HG03135 (cell line): Measurements from ENCODE around the gene VCAN.

Experiments used
- ATAC-seq: cut with Tn5 transposase; IDR thresholded peaks from one replicate; pipeline ENCODE4 v1.9.1; 2021; ENCODE audit warnings: mild to moderate bottlenecking, moderate library complexity; ENCODE audit not compliant: unreplicated experiment

Gene VCAN

GRCh38 chr5:83562791-83563557 is 91.4 kb downstream of the VCAN start:
- no peak for ATAC-seq

GRCh38 chr5:83563631-83564030 is 92.1 kb downstream of the VCAN start:
- no peak for ATAC-seq

DNA sequence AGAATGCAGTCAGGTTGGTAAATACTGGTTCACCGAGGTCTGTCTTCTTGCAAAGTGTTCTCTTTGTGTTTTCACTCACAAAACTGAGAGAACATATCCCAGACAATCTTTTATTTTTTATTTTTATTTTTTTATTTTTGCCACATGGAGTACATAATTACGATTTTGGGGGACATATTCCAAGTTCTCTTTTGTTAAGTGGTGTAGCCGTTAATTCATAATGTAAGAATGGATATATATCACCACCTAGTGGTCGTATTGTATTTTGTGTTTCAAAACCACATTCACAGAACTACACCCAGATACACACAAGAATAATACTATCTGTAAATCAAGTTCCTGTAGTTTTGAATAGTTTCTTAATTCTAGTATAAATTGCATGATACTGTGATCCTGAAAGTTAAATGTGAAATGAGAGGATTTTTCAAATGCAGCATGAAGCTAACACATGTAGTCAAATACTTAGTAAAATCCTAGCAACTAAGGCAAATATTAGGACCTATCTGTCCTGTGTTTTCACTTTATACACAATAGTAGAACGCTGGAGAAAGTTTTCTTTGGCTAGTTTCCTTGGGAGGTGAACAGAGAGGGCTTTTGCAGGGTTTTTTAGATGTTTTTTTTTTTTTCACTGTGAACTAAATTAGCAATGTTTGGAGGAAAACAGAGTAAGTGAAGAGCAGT is 92.7 kb downstream of the VCAN start:
- no peak for ATAC-seq

GRCh38 chr5:83567741-83568140 is 96.2 kb downstream of the VCAN start:
- ATAC-seq = no peak

DNA sequence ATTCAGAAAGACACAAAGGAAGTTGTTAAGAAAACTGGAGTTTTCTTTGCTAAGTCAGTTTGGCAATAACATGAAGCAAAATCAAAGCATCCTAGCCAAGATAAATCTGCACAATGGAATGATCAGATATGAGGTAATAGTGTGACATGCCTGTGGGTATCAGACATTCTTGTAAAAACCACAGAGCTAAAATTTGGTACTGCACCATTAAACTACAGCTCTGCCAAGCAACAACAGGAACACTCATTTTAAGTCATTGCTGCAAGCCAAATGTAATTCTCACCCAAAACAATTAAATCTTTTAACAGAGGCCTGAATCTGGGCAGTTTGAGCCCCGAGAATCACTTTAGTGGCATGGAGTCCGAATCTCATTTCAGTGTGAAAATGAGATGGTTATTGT is 96.6 kb downstream of the VCAN start:
- no peak for ATAC-seq

GRCh38 chr5:83570916-83571315 is 99.4 kb downstream of the VCAN start:
- no peak for ATAC-seq

- no peak for ATAC-seq
Observed at GRCh38 chr5:83572271-83572670, 100.7 kb downstream of the VCAN start.

GRCh38 chr5:83576341-83576740 is 104.8 kb downstream of the VCAN start:
- no peak for ATAC-seq

- ATAC-seq = no peak
Observed at GRCh38 chr5:83577036-83577636, 105.6 kb downstream of the VCAN start.

GRCh38 chr5:83583859-83584258 is 112.3 kb downstream of the VCAN start:
- no peak for ATAC-seq

- no peak for ATAC-seq
Observed at GRCh38 chr5:83586874-83587776, 115.6 kb downstream of the VCAN start.

GRCh38 chr5:83589786-83590185 is 118.2 kb downstream of the VCAN start:
- no peak for ATAC-seq

DNA sequence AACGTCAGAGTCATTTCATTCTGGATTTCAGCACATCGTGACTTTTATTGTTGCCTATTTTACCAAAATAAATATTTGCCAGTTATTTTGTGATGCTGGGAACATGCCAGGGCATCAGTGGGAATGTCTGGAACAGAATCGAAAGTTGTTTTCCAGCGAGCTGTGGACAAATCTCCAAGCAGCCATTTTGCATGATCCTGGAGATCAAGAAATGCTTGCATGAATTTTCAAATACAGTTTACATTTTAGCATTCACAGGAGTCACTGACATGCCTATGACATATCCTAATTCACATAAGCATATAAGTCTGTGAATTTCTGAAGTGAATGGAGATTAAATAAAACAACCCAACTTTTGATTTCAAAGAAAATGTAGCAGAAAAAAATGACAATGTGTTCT is 119.4 kb downstream of the VCAN start:
- ATAC-seq = no peak

DNA sequence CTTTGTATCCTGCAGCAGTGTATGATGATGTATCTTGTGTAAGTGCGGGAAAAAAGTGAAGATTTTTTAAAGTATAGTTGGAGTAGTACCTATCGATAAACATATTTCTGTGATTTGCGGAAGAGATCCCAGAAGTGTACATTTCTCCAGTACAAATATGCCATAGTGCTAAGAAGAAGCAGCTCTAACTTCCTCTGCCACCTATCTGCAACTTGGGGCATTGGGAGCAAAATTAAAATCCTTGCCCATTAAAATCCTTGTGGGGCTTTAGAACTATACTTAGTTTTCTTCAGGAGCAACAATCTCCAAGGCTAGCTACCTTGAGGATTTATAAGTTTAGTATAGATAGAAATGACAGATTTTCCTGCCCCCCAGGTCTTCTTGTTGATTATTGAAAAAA is 123.7 kb downstream of the VCAN start:
- ATAC-seq = no peak

GRCh38 chr5:83608122-83608521 is 136.6 kb downstream of the VCAN start:
- ATAC-seq = no peak

GRCh38 chr5:83614841-83615240 is 143.3 kb downstream of the VCAN start:
- ATAC-seq = no peak

DNA sequence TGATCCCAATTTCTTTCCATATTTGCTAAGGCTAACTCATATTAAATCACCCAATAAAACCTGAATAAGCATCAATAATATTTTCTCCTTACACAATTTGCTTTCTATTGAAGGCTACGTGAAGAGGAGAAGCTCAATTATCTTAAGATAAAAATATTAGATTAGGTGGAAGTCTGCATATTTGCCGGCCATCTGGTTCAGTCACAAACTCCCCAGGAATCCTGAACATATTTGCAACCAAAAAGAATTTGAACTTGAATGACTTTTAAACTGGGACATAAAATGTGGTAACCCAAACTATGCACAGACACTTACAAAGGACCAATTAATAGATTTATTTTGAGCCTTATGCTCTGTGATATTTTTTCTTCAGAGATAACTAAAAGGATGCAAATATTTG is 156.8 kb downstream of the VCAN start:
- no peak for ATAC-seq
